Smooth muscle cell (in vitro differentiated cells): ENCODE results near the gene TSSK2. TPM values are rescaled to one million over a fixed set of nuclear protein-coding genes. Genes with fewer than 3 reads are reported as not detected.
"Not testable (repeated sequence)": the region's sequence is repeated elsewhere in the genome, so short reads cannot be mapped to it uniquely, and the experiment has no call there.

Experiments used
- DNase-seq: peaks from one replicate; lab custom pipeline; 2025; ENCODE audit not compliant: unreplicated experiment; lab: John Stamatoyannopoulos, UW
- H2AFZ ChIP-seq: fragments of 200-600 bp; sonication (generic); 2 replicates; pipeline ENCODE4 v1.6.0; 2016; ENCODE audit warnings: antibody characterized with exemption, low read depth, mild to moderate bottlenecking
- H3F3A ChIP-seq: fragments of 200-600 bp; sonication (generic); 2 replicates; pipeline ENCODE4 v1.6.0; 2017; ENCODE audit warnings: antibody characterized with exemption, low read depth
- H3K27ac ChIP-seq: fragments of 200-600 bp; sonication (generic); 2 replicates; pipeline ENCODE4 v1.5.1; 2016; ENCODE audit warnings: low read depth, mild to moderate bottlenecking
- H3K27me3 ChIP-seq: fragments of 200-600 bp; sonication (generic); 2 replicates; pipeline ENCODE4 v1.6.1; 2016; ENCODE audit warnings: low read depth, mild to moderate bottlenecking
- H3K36me3 ChIP-seq: fragments of 200-600 bp; sonication (generic); 2 replicates; pipeline ENCODE4 v1.5.1; 2016; ENCODE audit warnings: low read depth
- H3K4me1 ChIP-seq: fragments of 200-600 bp; sonication (generic); 2 replicates; pipeline ENCODE4 v1.5.1; 2016; ENCODE audit warnings: low read depth
- H3K4me2 ChIP-seq: fragments of 200-600 bp; sonication (generic); 2 replicates; pipeline ENCODE4 v1.6.0; 2016; ENCODE audit warnings: mild to moderate bottlenecking
- H3K4me3 ChIP-seq: fragments of 200-600 bp; sonication (generic); 2 replicates; pipeline ENCODE4 v1.5.1; 2016; ENCODE audit warnings: mild to moderate bottlenecking
- H3K79me2 ChIP-seq: fragments of 200-600 bp; sonication (generic); 2 replicates; pipeline ENCODE4 v1.6.0; 2016; ENCODE audit warnings: low read depth, mild to moderate bottlenecking
- H3K9ac ChIP-seq: fragments of 200-600 bp; sonication (generic); 2 replicates; pipeline ENCODE4 v1.6.0; 2016; ENCODE audit warnings: low read depth
- H3K9me3 ChIP-seq: fragments of 200-600 bp; sonication (generic); replicated peaks from 2 replicates; pipeline ENCODE4 v1.5.1; 2016; ENCODE audit warnings: low read depth
- H4K20me1 ChIP-seq: fragments of 200-600 bp; sonication (generic); 2 replicates; pipeline ENCODE4 v1.6.0; 2016; ENCODE audit warnings: low read depth
- CTCF ChIP-seq: fragments of 200-600 bp; sonication (generic); IDR thresholded peaks from 2 replicates; pipeline ENCODE4 v1.5.1; 2017; ENCODE audit warnings: borderline replicate concordance, mild to moderate bottlenecking, antibody characterized with exemption; ENCODE audit not compliant: insufficient read depth, poor library complexity, severe bottlenecking
- WGBS: methylation state at CpG from one replicate; pipeline ENCODE4 v1.1.7; 2016; ENCODE audit warnings: low lambda C conversion rate; 5-methylcytosine and 5-hydroxymethylcytosine counted together
- polyA plus RNA-seq: library from polyadenylated mRNA; unstranded; fragments of >200 nt; fragmentation: Nextera tagmentation; extraction: Ambion mirVana; gene quantifications from 2 replicates; pipeline ENCODE4 v1.2.1, GENCODE V29; 2016
- total RNA-seq: library from RNA; depleted of rRNA; stranded (reverse); fragments of >200 nt; gene quantifications from 2 replicates; pipeline ENCODE4 v1.2.3, GENCODE V29; 2014

Gene TSSK2
- not detected in 2 replicates for total RNA-seq
- not detected in 2 replicates for polyA plus RNA-seq

GRCh38 chr22:19130959-19131684, at the start of gene TSSK2:
TSSK2 (plus strand) TSS chr22:19131308; CDS start chr22:19131400, 92 bp downstream.
- H3K27ac ChIP-seq, result no peak within 1 kb of the TSS
- no peaks in the 10 kb centered on the region for H3K9me3 ChIP-seq
- WGBS, result 92% methylated on average over 27 of the region's 27 CpGs
- H3K9ac ChIP-seq, result no peak within 1 kb of the TSS
- H3K27me3 ChIP-seq, result no peaks in the 10 kb centered on the region
- H3K36me3 ChIP-seq, result no peaks in the 10 kb centered on the region
- no peak within 1 kb of the TSS for H3K4me3 ChIP-seq
- H3K79me2 ChIP-seq, result no peaks in the 10 kb centered on the region
- DNase-seq, result no peak
- TF ChIP-seq CTCF, result no peak
- H3F3A ChIP-seq, result no peaks in the 10 kb centered on the region
- H4K20me1 ChIP-seq, result no peaks in the 10 kb centered on the region
- no peak within 1 kb of the TSS for H3K4me2 ChIP-seq
- H3K4me1 ChIP-seq, result no peaks in the 10 kb centered on the region
- H2AFZ ChIP-seq, result no peak within 1 kb of the TSS

- H3K36me3 ChIP-seq, result no peaks in the 10 kb centered on the region
- peak overlapping the region; percentile 39 for H3K27ac ChIP-seq
- H3K4me1 ChIP-seq, result peaks cover 1% of the 10 kb centered on the region
- no peaks in the 10 kb centered on the region for H3K9me3 ChIP-seq
- no peaks in the 10 kb centered on the region for H3K27me3 ChIP-seq
- WGBS, result 69% methylated on average over 3 of the region's 3 CpGs
- DNase-seq, result no peak
- no peak overlapping the region for H2AFZ ChIP-seq
- H3K4me3 ChIP-seq, result no peak overlapping the region
- H3K9ac ChIP-seq, result no peak overlapping the region
- peaks cover 5% of the 10 kb centered on the region for H3F3A ChIP-seq
- H3K79me2 ChIP-seq, result no peaks in the 10 kb centered on the region
- H3K4me2 ChIP-seq, result peak overlapping the region; percentile 46
- H4K20me1 ChIP-seq, result peaks cover 46% of the 10 kb centered on the region
- TF ChIP-seq CTCF, result no peak
Measured at GRCh38 chr22:19081351-19081750, 49.8 kb upstream of the TSSK2 start.

GRCh38 chr22:19082101-19082500, 49.0 kb upstream of the TSSK2 start:
- Histone ChIP-seq H3K4me1 (peaks cover 5% of the 10 kb centered on the region), H4K20me1 (peaks cover 52% of the 10 kb centered on the region), H3K27me3 (no peaks in the 10 kb centered on the region), H3K4me3 (no peak overlapping the region), H3F3A (peaks cover 10% of the 10 kb centered on the region), H3K9ac (no peak overlapping the region), H3K36me3 (no peaks in the 10 kb centered on the region), H3K27ac (peak overlapping the region; percentile 39), H2AFZ (no peak overlapping the region), H3K9me3 (no peaks in the 10 kb centered on the region), H3K79me2 (no peaks in the 10 kb centered on the region), H3K4me2 (peak overlapping the region; percentile 13)
- no peak for TF ChIP-seq CTCF
- no peak for DNase-seq
- 74% methylated on average over 3 of the region's 3 CpGs for WGBS

- H2AFZ ChIP-seq, result no peak overlapping the region
- no peak for DNase-seq
- H3K36me3 ChIP-seq, result no peaks in the 10 kb centered on the region
- no peaks in the 10 kb centered on the region for H3K27me3 ChIP-seq
- no peak overlapping the region for H3K9ac ChIP-seq
- no peaks in the 10 kb centered on the region for H3K9me3 ChIP-seq
- WGBS, result 77% methylated on average over 13 of the region's 13 CpGs
- H3K4me1 ChIP-seq, result peaks cover 5% of the 10 kb centered on the region
- H3K27ac ChIP-seq, result no peak overlapping the region
- no peaks in the 10 kb centered on the region for H3K79me2 ChIP-seq
- H3K4me2 ChIP-seq, result no peak overlapping the region
- no peak for TF ChIP-seq CTCF
- peaks cover 57% of the 10 kb centered on the region for H4K20me1 ChIP-seq
- H3K4me3 ChIP-seq, result no peak overlapping the region
- H3F3A ChIP-seq, result peaks cover 10% of the 10 kb centered on the region
Measured at GRCh38 chr22:19082793-19083192, 48.3 kb upstream of the TSSK2 start.

GRCh38 chr22:19084126-19084525, 47.0 kb upstream of the TSSK2 start:
- peaks cover 51% of the 10 kb centered on the region for H4K20me1 ChIP-seq
- not testable (repeated sequence) for H3K4me1 ChIP-seq, H3K4me3 ChIP-seq, H3K27me3 ChIP-seq, H3K4me2 ChIP-seq, H3K27ac ChIP-seq, H3K36me3 ChIP-seq, H3F3A ChIP-seq, H2AFZ ChIP-seq, H3K9me3 ChIP-seq, DNase-seq, H3K9ac ChIP-seq, H3K79me2 ChIP-seq
- WGBS, result 83% methylated on average over 13 of the region's 30 CpGs
